IPS-18a (cell line): ENCODE data around the gene WDR5.

Experiments used
- H3K27ac ChIP-seq: one replicate; pipeline ENCODE4 v1.5.1; 2013; ENCODE audit warnings: low read length
- H3K27me3 ChIP-seq: one replicate; pipeline ENCODE4 v1.6.1; 2013; ENCODE audit warnings: mild to moderate bottlenecking, low read length; ENCODE audit not compliant: control insufficient read depth, insufficient read depth
- H3K36me3 ChIP-seq: one replicate; pipeline ENCODE4 v1.6.1; 2013; ENCODE audit warnings: low read depth, low read length; ENCODE audit not compliant: control insufficient read depth
- H3K4me1 ChIP-seq: one replicate; pipeline ENCODE4 v1.6.1; 2013; ENCODE audit warnings: low read depth, low read length; ENCODE audit not compliant: control insufficient read depth
- H3K4me3 ChIP-seq: one replicate; pipeline ENCODE4 v1.5.1; 2013; ENCODE audit warnings: low read length
- H3K9ac ChIP-seq: one replicate; pipeline ENCODE4 v1.6.1; 2013; ENCODE audit warnings: mild to moderate bottlenecking, low read length, moderate library complexity
- H3K9me3 ChIP-seq: one replicate; pipeline ENCODE4 v1.6.1; 2013; ENCODE audit warnings: low read depth, low read length; ENCODE audit not compliant: control insufficient read depth

The WDR5 gene

DNA sequence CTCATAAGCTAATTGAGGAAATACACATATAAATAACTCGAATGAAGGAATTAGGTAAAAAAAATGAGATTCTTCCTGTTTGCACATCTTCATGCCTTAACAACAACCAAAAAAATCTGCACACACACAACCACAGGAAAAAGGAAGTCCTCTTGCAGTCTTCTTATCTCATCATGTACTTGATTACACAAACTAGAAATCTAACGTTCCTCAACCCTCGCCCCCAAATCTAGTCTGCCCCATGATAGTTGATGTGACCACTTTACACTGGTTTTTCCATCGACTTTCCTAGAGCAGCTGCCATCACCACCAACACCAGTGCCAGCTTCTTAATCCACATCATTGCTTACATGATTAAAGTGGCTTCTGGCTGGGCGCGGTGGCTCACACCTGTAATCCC is 59.7 kb downstream of the WDR5 start:
- no peaks in the 10 kb centered on the region for H3K9me3 ChIP-seq
- H3K4me3 ChIP-seq, result no peak overlapping the region
- no peaks in the 10 kb centered on the region for H3K36me3 ChIP-seq
- H3K4me1 ChIP-seq, result no peaks in the 10 kb centered on the region
- H3K27me3 ChIP-seq, result no peaks in the 10 kb centered on the region
- H3K9ac ChIP-seq, result no peak overlapping the region
- no peak overlapping the region for H3K27ac ChIP-seq

DNA sequence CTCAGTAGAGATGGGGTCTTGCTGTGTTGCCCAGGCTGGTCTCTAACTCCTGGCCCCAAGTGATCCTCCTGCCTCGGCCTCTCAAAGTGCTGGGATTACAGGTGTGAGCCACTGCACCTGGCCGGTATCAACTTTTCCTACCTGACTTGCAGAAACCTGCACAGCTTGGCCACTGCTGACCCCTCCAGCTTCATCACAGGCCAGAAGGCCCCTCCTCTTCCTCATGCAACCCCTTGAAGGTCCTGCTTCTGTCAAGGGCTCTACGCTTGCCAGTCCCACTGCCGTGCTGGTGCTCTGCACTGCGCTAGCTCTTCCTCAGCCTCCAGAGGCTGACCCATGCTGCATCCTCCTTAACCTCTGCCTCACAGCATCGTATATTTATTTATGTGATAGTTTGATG is 61.0 kb downstream of the WDR5 start:
- Histone ChIP-seq H3K27me3 (no peaks in the 10 kb centered on the region), H3K4me3 (no peak overlapping the region), H3K9me3 (no peaks in the 10 kb centered on the region), H3K27ac (no peak overlapping the region), H3K9ac (no peak overlapping the region), H3K4me1 (no peaks in the 10 kb centered on the region), H3K36me3 (no peaks in the 10 kb centered on the region)

DNA sequence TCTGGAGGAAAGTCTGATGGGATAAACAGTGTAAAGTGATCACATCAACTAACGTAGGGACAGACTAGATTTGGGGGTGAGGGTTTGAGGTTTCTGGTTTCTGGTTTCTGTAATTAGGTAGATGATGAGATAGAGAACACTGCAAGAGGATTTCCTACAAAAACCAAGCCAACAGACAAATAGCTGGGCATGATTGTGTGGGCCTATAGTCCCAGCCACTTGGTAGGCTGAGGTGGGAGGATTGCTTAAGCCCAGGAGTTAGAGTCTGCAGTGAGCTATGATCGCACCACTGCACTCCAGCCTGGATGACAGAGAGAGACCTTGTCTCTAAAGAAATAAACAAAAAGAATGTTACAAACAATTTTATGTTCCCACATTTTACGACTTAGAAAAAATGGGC is 62.9 kb downstream of the WDR5 start:
- H3K27ac ChIP-seq, result no peak overlapping the region
- H3K9ac ChIP-seq, result no peak overlapping the region
- no peaks in the 10 kb centered on the region for H3K36me3 ChIP-seq
- H3K4me1 ChIP-seq, result no peaks in the 10 kb centered on the region
- H3K4me3 ChIP-seq, result no peak overlapping the region
- H3K27me3 ChIP-seq, result no peaks in the 10 kb centered on the region
- no peaks in the 10 kb centered on the region for H3K9me3 ChIP-seq

DNA sequence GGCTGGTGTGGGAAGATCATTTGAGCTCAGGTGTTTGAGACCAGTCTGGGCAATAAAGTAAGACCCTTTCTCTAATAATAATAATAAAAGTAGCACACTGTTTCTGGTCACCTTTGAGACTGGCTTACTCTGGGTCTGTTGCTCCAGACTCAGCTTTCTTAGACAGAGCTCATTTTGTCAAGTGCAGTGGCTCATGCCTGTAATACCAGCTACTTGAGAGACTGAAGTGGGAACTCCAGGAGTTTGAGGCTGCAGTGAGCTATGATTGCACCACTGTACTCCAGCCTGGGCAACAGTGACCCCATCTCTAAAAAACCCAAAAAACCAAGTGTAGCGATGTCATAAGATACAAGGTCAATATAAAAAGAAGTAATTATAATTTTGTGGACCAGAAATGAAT is 64.8 kb downstream of the WDR5 start:
- H3K27ac ChIP-seq, result no peak overlapping the region
- no peaks in the 10 kb centered on the region for H3K9me3 ChIP-seq
- no peaks in the 10 kb centered on the region for H3K36me3 ChIP-seq
- no peaks in the 10 kb centered on the region for H3K27me3 ChIP-seq
- no peak overlapping the region for H3K9ac ChIP-seq
- no peak overlapping the region for H3K4me3 ChIP-seq
- peaks cover 4% of the 10 kb centered on the region for H3K4me1 ChIP-seq

DNA sequence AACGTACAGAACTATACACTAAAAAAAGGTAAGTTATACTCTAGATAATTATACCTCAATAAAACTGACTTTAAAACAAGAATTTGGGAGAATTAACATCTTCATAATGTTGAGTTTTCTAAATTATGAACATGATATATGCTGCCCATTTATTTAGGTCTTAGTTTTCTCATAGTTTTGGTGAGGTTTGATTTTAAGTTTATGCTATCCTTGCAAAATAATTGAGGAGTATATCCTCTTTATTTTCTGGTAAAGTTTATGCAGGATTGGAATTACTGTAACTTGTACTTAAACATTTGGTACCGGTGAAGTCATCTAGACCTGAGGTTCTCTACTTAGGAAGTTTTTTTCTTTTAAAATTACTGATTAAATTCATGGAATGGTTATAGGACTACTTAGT is 67.3 kb downstream of the WDR5 start:
- H3K27me3 ChIP-seq, result no peaks in the 10 kb centered on the region
- H3K4me1 ChIP-seq, result peaks cover 4% of the 10 kb centered on the region
- no peaks in the 10 kb centered on the region for H3K9me3 ChIP-seq
- no peak overlapping the region for H3K4me3 ChIP-seq
- no peak overlapping the region for H3K9ac ChIP-seq
- H3K27ac ChIP-seq, result no peak overlapping the region
- no peaks in the 10 kb centered on the region for H3K36me3 ChIP-seq

DNA sequence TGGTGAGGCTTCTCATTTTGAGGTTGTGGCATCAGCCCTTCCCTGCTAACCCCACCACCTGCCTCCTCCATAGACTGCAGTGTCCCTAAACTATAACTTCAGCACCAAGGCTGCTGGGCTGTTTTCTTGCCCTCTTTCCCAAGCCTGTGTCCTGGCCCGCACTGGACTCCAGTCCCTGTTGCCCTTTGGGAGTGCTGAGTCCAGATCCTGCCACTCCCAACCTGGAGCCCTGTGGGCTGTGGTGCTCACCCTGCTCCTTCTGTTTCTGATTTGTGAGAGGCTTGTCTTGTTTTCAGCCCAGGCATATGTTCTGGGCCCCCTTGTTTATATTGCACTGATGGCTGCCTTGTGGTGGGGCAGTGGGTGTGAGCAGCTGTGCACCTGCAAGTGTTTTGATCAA is 68.2 kb downstream of the WDR5 start:
- Histone ChIP-seq H3K27me3 (no peaks in the 10 kb centered on the region), H3K4me1 (peaks cover 4% of the 10 kb centered on the region), H3K9ac (no peak overlapping the region), H3K9me3 (no peaks in the 10 kb centered on the region), H3K4me3 (no peak overlapping the region), H3K27ac (no peak overlapping the region), H3K36me3 (no peaks in the 10 kb centered on the region)

DNA sequence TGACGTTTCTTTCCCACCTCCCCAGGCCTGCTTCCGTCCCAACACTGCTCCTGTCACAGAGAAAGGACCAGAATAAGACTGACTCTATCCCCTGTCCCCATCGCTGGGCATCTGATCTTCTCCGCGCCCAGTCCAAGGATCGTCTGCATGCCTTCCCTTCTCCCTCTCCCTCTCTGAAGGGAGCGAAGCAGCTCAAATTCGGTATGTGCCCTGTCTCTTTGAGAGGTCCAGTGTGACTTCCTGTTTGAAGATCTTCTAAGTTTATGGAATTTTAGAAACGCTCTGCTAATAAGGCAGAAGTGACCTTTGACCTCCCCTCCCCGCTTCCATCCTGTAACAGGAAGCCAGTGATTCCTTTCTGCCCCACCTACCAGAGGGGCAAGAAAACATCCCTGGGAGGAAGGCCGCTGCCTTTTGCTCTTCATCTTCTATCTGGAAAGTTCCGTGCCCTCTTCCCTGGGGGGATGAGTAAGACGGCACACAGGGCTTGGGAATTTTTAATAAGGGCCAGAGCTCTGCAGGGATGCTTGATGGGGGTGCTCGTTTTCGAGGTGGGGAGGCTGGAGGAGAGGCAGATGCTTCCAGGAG is 69.2 kb downstream of the WDR5 start:
- Histone ChIP-seq H3K4me3 (no peak overlapping the region), H3K9ac (no peak overlapping the region), H3K27ac (no peak overlapping the region), H3K27me3 (no peaks in the 10 kb centered on the region), H3K4me1 (peaks cover 4% of the 10 kb centered on the region), H3K9me3 (no peaks in the 10 kb centered on the region), H3K36me3 (no peaks in the 10 kb centered on the region)

DNA sequence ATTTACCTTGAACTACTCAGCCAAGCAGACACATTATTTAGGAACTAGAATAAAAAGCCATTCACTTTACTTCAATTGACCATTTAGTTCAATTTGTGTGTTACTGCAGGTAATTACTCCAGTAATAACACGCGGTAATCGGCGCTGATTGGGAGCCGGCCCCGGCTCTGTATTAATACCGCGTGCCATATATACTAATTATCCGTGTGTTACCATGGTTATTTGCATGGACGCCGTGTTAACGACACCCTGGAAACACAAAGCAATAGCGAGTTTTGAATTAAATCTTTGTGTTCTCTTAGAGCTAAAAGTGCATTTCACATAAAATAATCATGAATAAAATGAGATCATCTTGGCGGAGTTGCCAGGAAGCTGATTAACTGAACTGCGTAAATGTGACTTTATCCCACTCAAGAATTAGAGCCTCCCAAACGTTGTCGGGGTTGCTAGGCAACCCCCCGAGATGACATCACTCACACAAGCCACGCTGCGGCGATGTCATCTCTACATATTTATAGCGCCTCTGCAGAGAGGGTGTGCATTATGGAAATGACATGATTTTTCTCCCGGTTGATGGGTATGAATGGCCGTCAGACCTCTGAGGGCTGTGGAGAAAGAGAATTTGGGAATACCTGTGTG is 69.9 kb downstream of the WDR5 start:
- Histone ChIP-seq H3K9me3 (no peaks in the 10 kb centered on the region), H3K27me3 (no peaks in the 10 kb centered on the region), H3K4me3 (no peak overlapping the region), H3K4me1 (peaks cover 4% of the 10 kb centered on the region), H3K36me3 (no peaks in the 10 kb centered on the region), H3K27ac (no peak overlapping the region), H3K9ac (no peak overlapping the region)

DNA sequence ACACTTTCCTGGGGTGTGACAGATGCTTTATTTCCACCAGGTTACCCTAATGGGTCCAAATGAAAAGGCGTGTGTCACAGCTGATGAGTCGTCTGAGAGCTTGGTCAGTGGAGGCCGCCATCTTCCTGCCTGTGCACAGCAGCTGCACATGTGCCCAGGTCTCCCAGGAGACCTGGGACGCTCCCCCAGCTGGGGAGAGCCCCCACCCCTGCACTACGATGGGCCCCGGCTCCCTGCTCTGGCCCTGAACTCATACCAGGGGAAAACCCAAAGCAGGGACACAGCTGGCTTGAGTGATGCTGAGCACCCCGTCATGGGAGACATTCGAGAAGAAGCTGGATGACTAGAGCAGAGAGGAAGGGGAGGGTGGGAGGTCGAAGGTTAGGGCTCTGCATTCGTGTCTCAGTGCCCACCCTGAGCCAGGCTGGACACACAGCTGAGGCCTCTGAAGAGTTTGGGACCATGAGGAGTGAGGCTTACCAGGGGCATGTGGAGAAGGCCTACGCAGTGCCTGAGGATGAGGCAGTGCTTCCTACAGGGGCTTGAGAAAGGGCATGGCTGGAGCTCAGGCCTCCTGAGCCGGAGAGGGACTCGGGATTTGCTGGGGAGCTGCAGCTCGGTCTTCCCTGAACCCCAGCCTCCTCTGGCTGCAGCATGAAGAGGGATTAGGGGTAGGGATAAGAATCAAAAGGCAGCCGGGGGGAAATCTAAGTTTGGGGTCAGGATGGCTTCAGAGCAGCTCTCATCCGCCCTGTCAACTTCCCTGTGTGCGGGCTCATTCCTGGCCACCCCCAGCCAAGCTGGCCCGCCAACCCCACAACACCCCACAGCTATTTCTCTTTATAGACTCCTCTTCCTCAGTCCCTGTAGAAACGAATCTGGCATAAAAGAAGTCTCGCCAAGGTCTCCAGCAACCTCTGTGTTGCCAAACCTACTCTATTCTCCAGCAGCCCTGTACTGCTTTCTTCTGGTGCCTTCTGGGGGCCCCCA is 70.7 kb downstream of the WDR5 start:
- Histone ChIP-seq H3K9me3 (no peaks in the 10 kb centered on the region), H3K27me3 (no peaks in the 10 kb centered on the region), H3K4me3 (no peak overlapping the region), H3K27ac (no peak overlapping the region), H3K9ac (no peak overlapping the region), H3K36me3 (no peaks in the 10 kb centered on the region), H3K4me1 (peaks cover 4% of the 10 kb centered on the region)

DNA sequence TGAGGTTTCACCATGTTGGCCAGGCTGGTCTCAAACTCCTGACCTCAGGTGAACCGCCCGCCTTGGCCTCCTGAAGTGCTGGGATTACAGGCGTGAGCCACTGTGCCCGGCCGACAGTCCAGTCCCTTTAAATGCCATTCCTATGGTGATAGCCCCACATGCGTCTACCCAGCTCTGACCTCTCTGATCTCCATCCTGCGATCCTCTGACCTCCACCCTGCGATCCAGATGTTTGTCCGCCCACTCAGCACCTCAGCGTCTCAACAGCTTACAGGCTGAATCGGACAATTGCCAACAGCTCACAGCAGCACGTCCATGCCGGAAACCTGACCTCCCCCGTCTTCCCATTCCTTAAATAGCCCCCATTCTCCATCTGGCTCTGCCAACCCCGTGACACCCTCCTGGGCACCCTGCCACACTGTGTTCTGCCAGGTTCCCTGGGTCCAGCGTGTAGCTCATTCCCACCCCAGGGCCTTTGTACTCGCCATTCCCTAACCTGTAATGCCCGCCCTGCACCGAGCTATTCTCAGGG is 72.5 kb downstream of the WDR5 start:
- Histone ChIP-seq H3K9me3 (no peaks in the 10 kb centered on the region), H3K4me1 (peaks cover 4% of the 10 kb centered on the region), H3K27me3 (no peaks in the 10 kb centered on the region), H3K27ac (no peak overlapping the region), H3K36me3 (no peaks in the 10 kb centered on the region), H3K9ac (no peak overlapping the region), H3K4me3 (no peak overlapping the region)

DNA sequence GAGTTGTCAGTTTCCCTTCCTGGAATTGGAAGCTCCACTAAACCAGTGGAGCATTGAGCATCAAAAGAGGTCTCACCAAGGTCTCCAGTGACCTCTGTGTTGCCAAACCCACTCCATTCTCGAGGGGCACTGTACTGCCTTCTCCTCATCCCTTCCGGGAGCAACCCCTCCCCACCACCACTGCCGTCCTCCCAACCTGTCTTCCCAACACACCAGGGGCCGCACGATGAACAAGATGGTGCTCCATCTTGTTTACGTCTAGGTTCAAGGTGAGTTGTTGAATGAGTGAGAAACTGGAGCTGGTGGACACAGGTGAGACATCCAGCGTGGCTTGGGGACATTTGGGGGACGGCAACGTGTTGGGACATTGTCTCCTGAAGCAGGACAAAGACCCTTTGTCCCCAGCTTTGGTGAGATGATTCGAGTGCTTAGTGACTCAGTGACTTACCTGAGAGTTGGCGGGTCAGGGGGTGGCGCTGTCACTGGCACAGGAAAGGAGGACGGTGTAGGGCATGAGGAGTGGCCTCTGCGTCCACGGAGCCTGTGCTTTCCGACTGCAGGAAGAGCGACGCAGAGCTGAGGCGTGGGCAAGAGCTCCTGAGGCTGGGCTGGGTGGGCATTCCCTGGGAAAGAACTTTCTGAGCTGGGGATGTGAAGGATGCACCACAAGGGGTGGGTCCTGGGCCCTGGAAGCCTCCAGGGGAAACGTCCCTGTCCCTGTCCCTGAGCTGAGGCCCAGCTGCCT is 73.3 kb downstream of the WDR5 start:
- peaks cover 4% of the 10 kb centered on the region for H3K4me1 ChIP-seq
- H3K9me3 ChIP-seq, result no peaks in the 10 kb centered on the region
- no peak overlapping the region for H3K27ac ChIP-seq
- H3K4me3 ChIP-seq, result no peak overlapping the region
- H3K9ac ChIP-seq, result no peak overlapping the region
- H3K27me3 ChIP-seq, result no peaks in the 10 kb centered on the region
- no peaks in the 10 kb centered on the region for H3K36me3 ChIP-seq
